ENCODE results near the gene HIVEP1.

DNA sequence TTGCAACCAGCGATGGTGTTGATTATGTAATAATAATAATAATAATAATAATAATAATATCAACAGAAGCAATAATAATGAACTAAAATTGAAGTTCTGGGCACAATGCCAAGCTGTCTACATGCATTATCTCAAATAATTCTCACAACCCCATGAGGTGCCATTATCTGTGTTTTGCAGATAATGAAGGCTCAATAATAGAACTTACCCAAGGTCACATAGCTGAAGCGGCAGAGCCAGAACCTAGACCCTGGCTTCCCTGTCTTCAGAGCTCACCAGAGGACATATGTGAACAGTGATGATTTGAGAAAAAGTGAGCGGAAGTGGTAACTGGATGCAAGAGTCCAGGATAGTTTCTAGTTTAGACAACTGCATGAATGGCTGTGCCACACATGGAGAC, 91.0 kb downstream of the HIVEP1 start:
- TF ChIP-seq ELF4 (IDR thresholded peaks at IDR 0.05) (no peak), FOXA1 (IDR thresholded peaks at IDR 0.05) (no peak), ARNT (IDR thresholded peaks at IDR 0.05) (no peak), NFRKB (IDR thresholded peaks at IDR 0.05) (no peak), CTBP1 (IDR thresholded peaks at IDR 0.05; ENCODE audit: borderline replicate concordance) (no peak), FOXK2 (IDR thresholded peaks at IDR 0.05) (no peak), SP1 (IDR thresholded peaks at IDR 0.05) (no peak)
- TF ChIP-seq, protein P1, sequence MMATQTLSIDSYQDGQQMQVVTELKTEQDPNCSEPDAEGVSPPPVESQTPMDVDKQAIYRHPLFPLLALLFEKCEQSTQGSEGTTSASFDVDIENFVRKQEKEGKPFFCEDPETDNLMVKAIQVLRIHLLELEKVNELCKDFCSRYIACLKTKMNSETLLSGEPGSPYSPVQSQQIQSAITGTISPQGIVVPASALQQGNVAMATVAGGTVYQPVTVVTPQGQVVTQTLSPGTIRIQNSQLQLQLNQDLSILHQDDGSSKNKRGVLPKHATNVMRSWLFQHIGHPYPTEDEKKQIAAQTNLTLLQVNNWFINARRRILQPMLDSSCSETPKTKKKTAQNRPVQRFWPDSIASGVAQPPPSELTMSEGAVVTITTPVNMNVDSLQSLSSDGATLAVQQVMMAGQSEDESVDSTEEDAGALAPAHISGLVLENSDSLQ (IDR thresholded peaks at IDR 0.05): no peak
